ENCODE measurements around the gene PHLDB2.

PHLDB2 gene

GRCh38 chr3:112001526-112001925 lies 142.5 kb downstream of the PHLDB2 start:
- peak; percentile 20 for DNase-seq

- peak; percentile 62 for DNase-seq
Measured at GRCh38 chr3:112002096-112002971, 143.3 kb downstream of the PHLDB2 start.

- DNase-seq: no peak
Measured at GRCh38 chr3:112003321-112004080, 144.4 kb downstream of the PHLDB2 start.

GRCh38 chr3:112004187-112004586 lies 145.1 kb downstream of the PHLDB2 start:
- DNase-seq: peak; percentile 19

GRCh38 chr3:112004669-112005068 lies 145.6 kb downstream of the PHLDB2 start:
- no peak for DNase-seq

GRCh38 chr3:112005091-112005672 lies 146.1 kb downstream of the PHLDB2 start:
- DNase-seq: no peak

GRCh38 chr3:112007633-112008032 lies 148.6 kb downstream of the PHLDB2 start:
- DNase-seq: no peak

- DNase-seq: no peak
Measured at GRCh38 chr3:112009670-112010069, 150.6 kb downstream of the PHLDB2 start.

- no peak for DNase-seq
Measured at GRCh38 chr3:112010636-112011035, 151.6 kb downstream of the PHLDB2 start.

GRCh38 chr3:112011376-112011940 lies 152.4 kb downstream of the PHLDB2 start:
- DNase-seq: no peak

GRCh38 chr3:112012205-112012992 lies 153.3 kb downstream of the PHLDB2 start:
- DNase-seq: no peak

GRCh38 chr3:112013058-112013783 lies 154.2 kb downstream of the PHLDB2 start:
- peak; percentile 74 for DNase-seq

- no peak for DNase-seq
Measured at GRCh38 chr3:112013784-112014143, 154.7 kb downstream of the PHLDB2 start.

- DNase-seq: no peak
Measured at GRCh38 chr3:112017091-112017490, 158.0 kb downstream of the PHLDB2 start.

GRCh38 chr3:112018712-112019111 lies 159.6 kb downstream of the PHLDB2 start:
- DNase-seq: no peak

GRCh38 chr3:112019716-112020115 lies 160.7 kb downstream of the PHLDB2 start:
- no peak for DNase-seq

GRCh38 chr3:112020674-112021085 lies 161.6 kb downstream of the PHLDB2 start:
- no peak for DNase-seq

Measured in stimulated activated CD4-positive, alpha-beta T cell treated with anti-CD3 and anti-CD28 coated beads, Interleukin-15, amount 100 ng/mL, for 24 hours (primary cell).